Activated T-cell treated with anti-CD3 and anti-CD28 coated beads, Interleukin-2, amount 50 U/mL, for 4 hours (primary cell): ENCODE measurements around the gene MED27. TPM values are rescaled to one million over a fixed set of nuclear protein-coding genes. Genes with fewer than 3 reads are reported as not detected.

ENCODE experiments used
- ATAC-seq, 2 donors: fragments of 200-7000 bp; cut with Tn5 transposase; one replicate each; pipeline ENCODE4 v1.10.0; 2021
- DNase-seq: peaks from one replicate; pipeline ENCODE4 v3.0.0-alpha.2; 2020
- H3K27me3 Mint-ChIP-seq: one replicate; pipeline ENCODE4 v1.8.0; 2021; ENCODE audit warnings: low read depth, mixed read lengths
- H3K36me3 Mint-ChIP-seq: one replicate; pipeline ENCODE4 v1.8.0; 2022; ENCODE audit warnings: mixed read lengths; ENCODE audit not compliant: insufficient read depth
- H3K4me1 Mint-ChIP-seq: one replicate; pipeline ENCODE4 v1.8.0; 2021; ENCODE audit warnings: low read depth, mixed read lengths
- H3K4me3 Mint-ChIP-seq: one replicate; pipeline ENCODE4 v1.8.0; 2021; ENCODE audit warnings: mild to moderate bottlenecking, moderate library complexity, mixed read lengths
- H3K9me3 Mint-ChIP-seq: one replicate; pipeline ENCODE4 v1.8.0; 2021; ENCODE audit warnings: mixed read lengths
- total RNA-seq, 3 donors: library from RNA; stranded (reverse); gene quantifications; one replicate each; pipeline ENCODE4 v1.2.1, GENCODE V29; 2021

Gene MED27
- total RNA-seq, 3 donors from 2014 or later = 43.6 to 47.8 (median 46.1) TPM

GRCh38 chr9:132099167-132099566 lies 19.5 kb upstream of the MED27 start:
- ATAC-seq (no peak), DNase-seq (no peak)
- Mint-ChIP-seq H3K27me3 (peaks cover 41% of the 10 kb centered on the region), H3K4me3 (no peak overlapping the region), H3K9me3 (no peaks in the 10 kb centered on the region), H3K36me3 (no peaks in the 10 kb centered on the region), H3K4me1 (no peaks in the 10 kb centered on the region)

DNA sequence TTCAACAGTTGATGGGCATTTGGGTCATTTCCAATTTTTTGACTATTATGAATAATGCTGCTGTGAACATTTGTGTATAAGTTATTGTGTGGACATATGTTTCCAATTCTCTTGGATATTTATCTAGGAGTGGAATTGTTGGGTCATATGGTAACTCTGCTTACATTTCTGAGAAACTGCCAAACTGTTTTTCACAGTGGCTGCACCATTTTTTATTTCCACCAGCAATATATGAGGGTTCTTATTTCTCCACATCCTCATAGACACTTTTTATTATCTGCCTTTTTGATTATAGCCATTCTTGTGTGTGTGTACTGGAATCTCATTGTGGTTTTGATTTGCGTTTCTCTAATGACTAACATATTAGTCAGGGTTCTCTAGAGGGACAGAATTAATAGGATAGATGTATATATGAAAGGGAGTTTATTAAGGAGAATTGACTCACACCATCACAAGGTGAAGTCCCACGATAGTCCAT lies 14.7 kb upstream of the MED27 start:
- H3K27me3 Mint-ChIP-seq = peaks cover 41% of the 10 kb centered on the region
- ATAC-seq = no peak
- DNase-seq = no peak
- H3K9me3 Mint-ChIP-seq = no peaks in the 10 kb centered on the region
- no peaks in the 10 kb centered on the region for H3K36me3 Mint-ChIP-seq
- H3K4me1 Mint-ChIP-seq = no peaks in the 10 kb centered on the region
- H3K4me3 Mint-ChIP-seq = no peak overlapping the region

DNA sequence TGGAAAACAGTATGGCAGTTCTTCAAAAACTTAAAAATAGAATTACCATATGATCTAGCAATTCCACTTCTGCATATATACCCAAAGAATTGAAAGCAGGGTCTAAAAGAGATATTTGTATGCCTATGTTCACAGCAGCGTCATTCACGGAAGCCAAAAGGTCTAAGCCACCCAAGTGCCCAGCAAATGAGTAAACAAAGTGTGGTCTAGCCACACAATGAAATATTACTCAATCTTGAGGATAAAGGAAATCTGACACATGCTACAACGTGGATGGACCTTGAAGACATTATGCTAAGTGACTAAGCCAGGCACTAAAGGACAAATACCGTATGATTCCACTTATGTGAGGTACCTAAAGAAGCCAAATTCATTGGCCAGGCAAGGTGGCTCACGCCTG lies 11.1 kb upstream of the MED27 start:
- ATAC-seq = no peak
- H3K27me3 Mint-ChIP-seq = peaks cover 24% of the 10 kb centered on the region

GRCh38 chr9:132087438-132088030 lies 7.9 kb upstream of the MED27 start:
- Mint-ChIP-seq H3K36me3 (no peaks in the 10 kb centered on the region), H3K27me3 (peaks cover 17% of the 10 kb centered on the region), H3K4me3 (no peak overlapping the region), H3K4me1 (no peaks in the 10 kb centered on the region), H3K9me3 (no peaks in the 10 kb centered on the region)
- DNase-seq = no peak
- no peak for ATAC-seq

More for the DNA sequence above, 11.1 kb upstream of the MED27 start:
- DNase-seq = no peak
- no peak overlapping the region for H3K4me3 Mint-ChIP-seq
- H3K36me3 Mint-ChIP-seq = no peaks in the 10 kb centered on the region
- no peaks in the 10 kb centered on the region for H3K4me1 Mint-ChIP-seq
- no peaks in the 10 kb centered on the region for H3K9me3 Mint-ChIP-seq

- H3K36me3 Mint-ChIP-seq = peaks cover 8% of the 10 kb centered on the region
- ATAC-seq = no peak
- no peak overlapping the region for H3K4me3 Mint-ChIP-seq
- peaks cover 10% of the 10 kb centered on the region for H3K27me3 Mint-ChIP-seq
- no peak for DNase-seq
- peaks cover 27% of the 10 kb centered on the region for H3K4me1 Mint-ChIP-seq
- no peaks in the 10 kb centered on the region for H3K9me3 Mint-ChIP-seq
These were observed 2.5 kb upstream of the MED27 start for GRCh38 chr9:132082188-132082587.

DNA sequence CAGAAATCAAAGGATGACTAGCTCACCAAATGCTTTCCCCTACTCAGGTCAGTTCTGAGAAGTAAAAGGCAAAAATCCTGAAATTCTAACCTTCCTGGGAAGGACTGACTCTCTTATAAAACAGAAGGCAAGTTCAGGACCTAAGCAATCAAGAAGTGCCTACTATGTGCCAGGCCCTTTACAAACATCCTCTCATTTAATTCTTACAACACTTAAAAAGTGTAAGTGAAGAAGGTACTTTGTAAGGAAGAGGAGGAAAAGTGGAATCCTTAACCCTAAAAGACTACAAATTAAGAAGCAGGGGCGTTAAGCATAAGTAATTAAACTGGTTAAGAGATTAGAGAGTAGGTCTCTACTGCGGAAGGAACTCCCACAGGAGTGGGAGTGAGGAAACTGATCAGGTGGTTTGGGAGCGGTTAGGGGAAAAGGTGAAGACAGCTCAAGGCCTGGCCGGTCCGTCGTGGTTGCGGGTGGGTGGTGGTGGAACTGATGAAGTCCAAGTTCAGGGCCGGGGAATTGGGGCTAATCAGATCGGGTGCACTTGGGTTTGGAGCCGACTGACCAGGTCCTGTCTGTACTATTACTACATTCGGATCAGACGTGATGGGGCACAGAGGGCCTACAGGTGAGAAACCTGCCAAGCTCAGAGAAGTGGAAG lies 839 bp downstream of the MED27 start:
- no peaks in the 10 kb centered on the region for H3K27me3 Mint-ChIP-seq
- ATAC-seq = peak in 1 of 2 donors; percentile 8
- H3K4me3 Mint-ChIP-seq = peak overlapping the region; percentile 99
- H3K4me1 Mint-ChIP-seq = peaks cover 45% of the 10 kb centered on the region
- H3K36me3 Mint-ChIP-seq = peaks cover 26% of the 10 kb centered on the region
- DNase-seq = no peak
- no peaks in the 10 kb centered on the region for H3K9me3 Mint-ChIP-seq

DNA sequence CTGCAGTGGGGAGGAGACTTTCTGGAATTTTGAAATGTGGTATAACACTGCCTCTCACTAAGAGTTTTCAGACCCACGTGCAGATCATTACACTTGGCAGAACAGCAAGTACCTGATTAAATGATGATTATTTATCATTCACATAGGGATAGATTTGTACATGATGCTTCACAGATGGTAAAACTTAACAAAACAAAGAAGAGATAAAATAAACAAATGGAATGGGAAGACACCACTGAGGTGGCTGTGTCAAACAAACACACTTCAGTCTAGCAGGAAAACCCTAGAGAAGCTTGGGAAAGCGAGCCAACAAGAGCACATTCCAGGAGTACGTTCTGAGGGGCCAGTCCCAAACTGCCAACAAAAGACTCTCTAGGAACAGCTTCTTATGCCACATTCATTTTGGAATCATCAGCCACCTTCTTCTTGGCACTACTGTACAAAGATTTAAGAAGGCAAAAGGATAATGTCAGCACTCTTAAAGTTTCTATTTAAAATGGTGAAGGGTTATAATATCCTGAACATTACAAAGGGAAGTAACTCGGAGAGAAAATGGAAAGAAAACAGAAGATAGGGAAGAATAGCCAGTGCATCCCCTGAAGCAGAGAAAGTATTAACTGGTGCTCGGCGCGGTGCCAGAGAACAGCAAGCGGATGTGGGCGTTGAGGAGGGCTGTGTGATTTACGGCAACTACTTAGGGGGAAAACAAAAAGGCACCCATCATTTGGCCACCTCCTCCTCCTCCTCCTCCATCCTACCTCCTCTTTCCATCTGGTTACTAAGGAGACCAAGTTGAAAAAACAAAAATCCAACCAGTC lies 1.6 kb downstream of the MED27 start:
- H3K36me3 Mint-ChIP-seq = peaks cover 34% of the 10 kb centered on the region

GRCh38 chr9:132075853-132076252 lies 3.8 kb downstream of the MED27 start:
- H3K36me3 Mint-ChIP-seq = peaks cover 40% of the 10 kb centered on the region

More for the DNA sequence above, 1.6 kb downstream of the MED27 start:
- Mint-ChIP-seq H3K9me3 (no peaks in the 10 kb centered on the region), H3K27me3 (no peaks in the 10 kb centered on the region), H3K4me3 (peak overlapping the region; percentile 99), H3K4me1 (peaks cover 52% of the 10 kb centered on the region)
- no peak for DNase-seq
- ATAC-seq = no peak

DNA sequence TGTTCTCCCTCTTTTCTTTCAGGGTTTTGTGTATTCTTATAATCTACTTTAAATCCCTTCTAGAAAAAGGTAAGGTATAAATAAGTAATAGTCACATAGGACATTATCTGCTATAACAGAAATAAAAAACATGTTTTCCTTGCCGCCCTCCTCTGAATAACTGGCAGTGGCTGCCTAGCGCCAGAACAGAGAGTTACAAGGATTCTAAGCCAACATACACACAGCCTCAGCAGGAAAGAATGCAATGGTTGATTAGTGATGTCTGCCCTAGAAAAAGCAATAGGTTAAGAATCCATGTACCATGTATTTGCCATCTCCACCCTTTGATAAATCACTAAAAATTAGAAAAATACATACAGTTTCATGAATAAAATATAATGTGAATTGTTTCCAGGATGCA lies 4.9 kb downstream of the MED27 start:
- Mint-ChIP-seq H3K9me3 (no peaks in the 10 kb centered on the region), H3K36me3 (peaks cover 40% of the 10 kb centered on the region), H3K27me3 (no peaks in the 10 kb centered on the region), H3K4me1 (peaks cover 53% of the 10 kb centered on the region), H3K4me3 (no peak overlapping the region)
- ATAC-seq = no peak
- no peak for DNase-seq

More at GRCh38 chr9:132075853-132076252, 3.8 kb downstream of the MED27 start:
- H3K4me1 Mint-ChIP-seq = peaks cover 57% of the 10 kb centered on the region
- no peak for ATAC-seq
- H3K9me3 Mint-ChIP-seq = no peaks in the 10 kb centered on the region
- no peak for DNase-seq
- H3K4me3 Mint-ChIP-seq = no peak overlapping the region
- H3K27me3 Mint-ChIP-seq = no peaks in the 10 kb centered on the region

DNA sequence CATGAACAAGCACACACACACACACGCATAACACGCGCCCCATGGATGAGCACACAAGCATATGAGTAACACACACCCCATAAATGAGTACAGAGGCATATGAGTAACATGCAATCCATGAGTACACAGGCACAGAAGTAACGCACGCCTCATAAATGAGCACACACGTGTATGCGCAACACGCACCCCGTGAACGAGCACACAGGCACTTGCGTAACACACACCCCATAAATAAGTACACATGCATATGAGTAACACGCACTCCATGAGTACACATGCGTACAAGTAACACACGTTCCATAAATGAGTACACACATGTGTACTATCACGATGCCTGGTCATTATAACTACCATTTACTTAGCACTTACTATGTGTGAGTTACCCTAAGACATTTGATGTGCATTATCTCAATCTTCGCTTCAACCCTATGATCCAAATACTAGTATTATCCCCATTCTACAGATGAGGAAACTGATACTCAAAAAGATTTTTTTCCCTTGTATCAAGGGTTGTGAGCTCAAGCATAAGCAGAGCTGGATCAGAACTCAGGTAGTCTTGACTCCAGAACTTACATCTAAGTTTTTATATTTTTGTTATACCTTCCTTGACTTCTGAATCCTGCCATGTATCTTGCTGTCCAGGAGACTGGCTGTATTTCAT lies 7.7 kb downstream of the MED27 start:
- no peaks in the 10 kb centered on the region for H3K9me3 Mint-ChIP-seq
- peaks cover 44% of the 10 kb centered on the region for H3K36me3 Mint-ChIP-seq
- H3K27me3 Mint-ChIP-seq = no peaks in the 10 kb centered on the region
- no peak for ATAC-seq
- H3K4me3 Mint-ChIP-seq = no peak overlapping the region
- no peak for DNase-seq
- peaks cover 32% of the 10 kb centered on the region for H3K4me1 Mint-ChIP-seq

DNA sequence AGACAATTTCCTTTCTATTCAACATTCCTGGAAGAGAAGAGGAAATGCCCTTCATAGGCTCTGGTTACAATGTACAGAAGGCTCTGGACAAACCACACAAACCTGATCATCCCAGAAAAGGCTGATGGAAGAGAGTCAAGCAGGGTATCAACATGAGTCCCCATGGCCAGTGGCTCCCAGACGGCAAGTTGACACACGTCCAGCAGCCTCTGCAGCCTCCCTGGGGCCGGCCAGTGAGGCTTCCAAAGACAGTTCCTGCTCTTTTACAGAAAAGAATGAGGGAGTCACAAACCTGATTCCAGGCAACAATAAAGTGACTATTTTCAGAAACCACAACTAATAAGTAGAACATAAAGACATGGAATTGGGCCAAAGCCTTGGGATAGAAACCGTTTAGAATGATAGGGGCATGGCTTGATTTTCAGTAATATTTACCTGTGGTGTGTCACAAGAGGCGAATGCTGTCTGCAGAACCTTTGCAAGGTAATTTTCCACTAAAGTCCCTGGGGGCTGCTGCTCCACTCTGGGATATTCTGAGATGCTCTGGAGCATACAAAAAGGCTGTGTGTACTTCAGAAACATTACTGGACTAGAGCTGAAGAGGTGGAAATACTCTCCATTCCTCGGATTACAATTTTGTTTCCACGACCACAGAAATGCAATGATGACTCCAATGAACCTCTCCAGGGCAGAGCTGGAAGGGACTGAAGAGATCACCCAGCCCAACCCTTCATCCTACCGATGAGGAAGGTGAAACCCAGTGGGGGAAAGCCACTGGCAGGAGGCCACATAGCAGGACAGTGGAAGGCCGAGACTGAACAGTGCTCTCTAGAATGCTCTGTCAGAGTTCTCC lies 10.4 kb downstream of the MED27 start:
- H3K9me3 Mint-ChIP-seq = no peaks in the 10 kb centered on the region
- H3K27me3 Mint-ChIP-seq = no peaks in the 10 kb centered on the region
- ATAC-seq = no peak
- H3K4me1 Mint-ChIP-seq = peaks cover 16% of the 10 kb centered on the region
- peaks cover 32% of the 10 kb centered on the region for H3K36me3 Mint-ChIP-seq
- H3K4me3 Mint-ChIP-seq = no peak overlapping the region
- no peak for DNase-seq

- ATAC-seq = no peak
- no peaks in the 10 kb centered on the region for H3K9me3 Mint-ChIP-seq
- H3K27me3 Mint-ChIP-seq = no peaks in the 10 kb centered on the region
- peaks cover 31% of the 10 kb centered on the region for H3K36me3 Mint-ChIP-seq
- peaks cover 14% of the 10 kb centered on the region for H3K4me1 Mint-ChIP-seq
- no peak for DNase-seq
- no peak overlapping the region for H3K4me3 Mint-ChIP-seq
These were observed 11.1 kb downstream of the MED27 start for GRCh38 chr9:132068605-132069004.

- ATAC-seq = no peak
- Mint-ChIP-seq H3K4me1 (peaks cover 11% of the 10 kb centered on the region), H3K36me3 (peaks cover 26% of the 10 kb centered on the region), H3K9me3 (no peaks in the 10 kb centered on the region), H3K27me3 (no peaks in the 10 kb centered on the region), H3K4me3 (no peak overlapping the region)
- no peak for DNase-seq
These were observed 13.2 kb downstream of the MED27 start for GRCh38 chr9:132066511-132066910.
